ENCODE data around the gene INTS1.

Gene INTS1

GRCh38 chr7:1432411-1433082 lies 71.6 kb downstream of the INTS1 start:
- Mint-ChIP-seq H3K36me3 (ENCODE audit: low read depth) (no peaks in the 10 kb centered on the region), H3K4me3 (no peak overlapping the region), H3K27me3 (peaks cover 9% of the 10 kb centered on the region), H3K9me3 (no peaks in the 10 kb centered on the region), H3K27ac (no peak overlapping the region), H3K4me1 (ENCODE audit: low read depth) (peaks cover 2% of the 10 kb centered on the region)
- DNase-seq: peak; percentile 90

DNA sequence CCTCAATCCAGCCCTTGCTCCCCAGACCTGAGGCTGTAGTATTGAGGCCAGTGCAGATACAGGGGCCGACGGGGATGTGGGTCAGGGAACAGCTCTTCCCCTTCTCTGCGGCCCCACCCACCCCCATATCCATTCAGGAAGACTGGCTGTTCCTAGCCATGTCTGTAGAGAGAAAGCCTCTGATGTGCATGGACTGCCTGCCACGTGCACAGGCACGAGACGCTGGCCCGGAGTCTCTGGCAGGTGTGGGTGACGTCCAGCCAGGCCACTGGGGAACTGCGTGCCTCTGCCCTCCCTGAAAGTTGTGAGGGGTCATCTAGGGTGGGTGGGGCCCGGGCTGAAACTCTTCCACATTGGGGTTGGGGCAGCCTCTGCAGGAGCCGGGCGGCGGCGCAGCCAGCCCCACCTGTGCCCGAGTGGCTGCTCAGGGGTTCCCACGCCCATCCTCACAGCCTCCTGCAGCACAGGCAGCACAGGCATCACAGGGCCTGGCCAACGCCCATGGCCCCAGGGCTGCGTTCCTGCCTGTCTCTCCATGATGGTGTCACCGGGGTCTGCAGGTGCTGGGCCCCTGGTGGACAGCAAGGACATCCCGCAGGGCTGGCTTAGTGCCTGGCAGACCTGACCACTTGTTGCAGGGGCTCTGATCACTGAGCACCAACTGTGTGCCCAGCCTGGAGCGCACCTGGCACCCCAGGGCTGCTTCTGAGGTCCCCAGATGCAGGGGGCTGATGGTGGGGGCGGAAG lies 72.4 kb downstream of the INTS1 start:
- no peaks in the 10 kb centered on the region for H3K9me3 Mint-ChIP-seq

GRCh38 chr7:1431226-1431625 lies 73.0 kb downstream of the INTS1 start:
- Mint-ChIP-seq H3K4me3 (no peak overlapping the region), H3K27ac (no peak overlapping the region), H3K36me3 (ENCODE audit: low read depth) (no peaks in the 10 kb centered on the region), H3K9me3 (no peaks in the 10 kb centered on the region), H3K27me3 (peaks cover 9% of the 10 kb centered on the region), H3K4me1 (ENCODE audit: low read depth) (peaks cover 2% of the 10 kb centered on the region)
- no peak for DNase-seq

More for the DNA sequence above, 72.4 kb downstream of the INTS1 start:
- H3K4me3 Mint-ChIP-seq: no peak overlapping the region
- no peak for DNase-seq
- peaks cover 2% of the 10 kb centered on the region for H3K4me1 Mint-ChIP-seq (ENCODE audit: low read depth)
- no peak overlapping the region for H3K27ac Mint-ChIP-seq
- peaks cover 9% of the 10 kb centered on the region for H3K27me3 Mint-ChIP-seq
- no peaks in the 10 kb centered on the region for H3K36me3 Mint-ChIP-seq (ENCODE audit: low read depth)

DNA sequence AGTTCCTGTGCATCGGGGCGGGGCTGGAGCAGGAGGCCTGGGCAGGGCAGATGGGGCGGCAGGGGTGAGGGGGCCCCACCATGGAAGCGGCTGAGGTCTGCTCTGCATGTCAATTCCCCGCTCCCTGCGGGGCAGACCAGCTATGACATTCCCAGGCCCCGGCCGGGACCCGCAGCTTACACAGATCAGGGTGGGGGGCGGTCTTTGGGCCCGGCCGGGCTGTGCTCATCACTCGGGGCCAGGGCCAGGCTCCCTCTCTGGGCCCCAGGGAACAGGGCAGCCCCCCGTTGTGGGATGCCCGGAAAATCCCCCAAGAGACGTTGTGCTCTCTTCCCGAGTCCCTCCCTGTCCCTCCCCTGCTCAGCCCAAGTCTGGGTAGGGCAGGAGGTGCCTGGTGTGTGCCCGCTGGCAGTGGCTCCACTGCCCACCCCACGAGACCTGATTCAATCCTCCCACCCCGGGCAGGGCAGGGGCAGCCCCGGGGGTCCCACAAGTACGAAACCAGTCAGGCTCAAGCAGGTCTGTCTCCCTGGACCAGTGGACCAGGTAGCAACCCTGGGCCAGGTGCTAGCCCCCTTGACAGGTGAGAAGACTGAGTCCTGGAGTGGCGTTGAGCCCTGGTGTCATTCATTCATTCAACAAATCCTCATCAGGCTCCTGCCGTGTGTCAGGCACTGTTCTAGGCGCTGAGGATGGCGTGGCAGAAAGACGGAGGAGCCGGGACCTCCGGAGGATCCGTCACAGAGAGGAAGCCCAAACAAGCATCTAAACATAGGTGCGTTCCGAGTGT lies 73.9 kb downstream of the INTS1 start:
- no peak overlapping the region for H3K4me3 Mint-ChIP-seq
- no peak overlapping the region for H3K27ac Mint-ChIP-seq
- H3K36me3 Mint-ChIP-seq (ENCODE audit: low read depth): no peaks in the 10 kb centered on the region
- peaks cover 2% of the 10 kb centered on the region for H3K4me1 Mint-ChIP-seq (ENCODE audit: low read depth)
- peaks cover 9% of the 10 kb centered on the region for H3K27me3 Mint-ChIP-seq
- no peaks in the 10 kb centered on the region for H3K9me3 Mint-ChIP-seq
- no peak for DNase-seq

DNA sequence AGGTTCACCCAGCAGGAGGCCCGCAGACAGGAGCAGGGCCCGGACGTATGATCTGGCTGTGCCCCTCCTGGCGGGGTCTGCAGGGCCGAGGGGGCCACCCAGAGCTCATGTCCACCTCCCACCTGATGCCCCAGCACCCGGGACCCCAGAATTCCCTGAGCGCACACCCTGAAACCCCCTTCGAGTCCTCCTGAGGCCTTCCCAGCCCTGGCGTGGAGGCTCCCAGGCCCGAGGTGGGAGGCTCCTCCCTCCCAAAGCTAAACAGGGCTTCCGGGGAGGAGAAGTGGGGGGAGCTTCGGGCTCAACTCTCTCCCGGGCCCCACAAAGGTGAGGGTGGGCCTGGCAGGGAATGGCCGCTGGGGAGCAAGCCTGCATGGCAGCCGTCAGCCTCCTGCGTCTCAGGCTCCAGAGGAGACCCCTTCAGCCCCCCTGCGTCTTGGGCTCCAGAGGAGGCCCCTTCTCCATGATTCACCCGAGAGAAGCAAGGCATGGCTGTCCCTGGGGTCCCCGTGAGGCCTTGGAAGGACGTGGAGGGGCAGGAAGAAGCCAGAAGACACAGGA lies 75.2 kb downstream of the INTS1 start:
- H3K4me1 Mint-ChIP-seq (ENCODE audit: low read depth): peaks cover 2% of the 10 kb centered on the region
- H3K27ac Mint-ChIP-seq: no peak overlapping the region
- no peaks in the 10 kb centered on the region for H3K36me3 Mint-ChIP-seq (ENCODE audit: low read depth)
- peaks cover 9% of the 10 kb centered on the region for H3K27me3 Mint-ChIP-seq
- DNase-seq: no peak
- no peak overlapping the region for H3K4me3 Mint-ChIP-seq
- no peaks in the 10 kb centered on the region for H3K9me3 Mint-ChIP-seq

DNA sequence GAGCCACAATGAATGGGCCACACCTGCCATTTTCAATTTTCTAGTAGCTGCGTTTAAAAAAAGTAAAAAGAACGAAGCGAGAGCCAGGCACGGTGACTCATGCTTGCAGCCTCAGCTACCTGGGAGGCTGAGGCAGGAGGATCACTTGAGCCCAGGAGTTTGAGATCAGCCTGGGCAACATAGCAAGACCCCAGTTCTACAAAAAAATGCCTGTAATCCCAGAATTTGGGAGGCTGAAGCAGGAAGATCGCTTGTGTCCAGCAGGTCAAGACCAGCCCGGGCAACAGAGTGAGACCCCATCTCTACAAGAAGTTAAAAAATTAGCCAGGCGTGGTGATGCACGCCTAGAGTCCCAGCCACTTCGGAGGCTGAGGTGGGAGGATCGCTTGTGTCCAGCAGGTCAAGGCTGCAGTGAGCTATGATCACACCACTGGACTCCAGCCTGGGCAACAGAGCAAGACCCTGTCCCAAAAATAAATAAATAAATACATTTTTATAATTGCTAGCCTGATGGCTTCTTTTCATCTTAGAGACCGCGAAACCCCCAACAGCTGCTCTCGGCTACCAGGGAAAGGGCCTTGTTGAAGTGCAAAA lies 77.0 kb downstream of the INTS1 start:
- no peaks in the 10 kb centered on the region for H3K36me3 Mint-ChIP-seq (ENCODE audit: low read depth)
- peaks cover 14% of the 10 kb centered on the region for H3K27me3 Mint-ChIP-seq
- no peak overlapping the region for H3K27ac Mint-ChIP-seq
- no peak for DNase-seq
- H3K4me1 Mint-ChIP-seq (ENCODE audit: low read depth): no peaks in the 10 kb centered on the region
- H3K9me3 Mint-ChIP-seq: no peaks in the 10 kb centered on the region
- no peak overlapping the region for H3K4me3 Mint-ChIP-seq

- H3K4me1 Mint-ChIP-seq (ENCODE audit: low read depth): no peaks in the 10 kb centered on the region
- DNase-seq: no peak
- H3K9me3 Mint-ChIP-seq: no peaks in the 10 kb centered on the region
- no peaks in the 10 kb centered on the region for H3K36me3 Mint-ChIP-seq (ENCODE audit: low read depth)
- H3K4me3 Mint-ChIP-seq: no peak overlapping the region
- H3K27me3 Mint-ChIP-seq: peaks cover 12% of the 10 kb centered on the region
- no peak overlapping the region for H3K27ac Mint-ChIP-seq
Measured at GRCh38 chr7:1426474-1426873, 77.7 kb downstream of the INTS1 start.

DNA sequence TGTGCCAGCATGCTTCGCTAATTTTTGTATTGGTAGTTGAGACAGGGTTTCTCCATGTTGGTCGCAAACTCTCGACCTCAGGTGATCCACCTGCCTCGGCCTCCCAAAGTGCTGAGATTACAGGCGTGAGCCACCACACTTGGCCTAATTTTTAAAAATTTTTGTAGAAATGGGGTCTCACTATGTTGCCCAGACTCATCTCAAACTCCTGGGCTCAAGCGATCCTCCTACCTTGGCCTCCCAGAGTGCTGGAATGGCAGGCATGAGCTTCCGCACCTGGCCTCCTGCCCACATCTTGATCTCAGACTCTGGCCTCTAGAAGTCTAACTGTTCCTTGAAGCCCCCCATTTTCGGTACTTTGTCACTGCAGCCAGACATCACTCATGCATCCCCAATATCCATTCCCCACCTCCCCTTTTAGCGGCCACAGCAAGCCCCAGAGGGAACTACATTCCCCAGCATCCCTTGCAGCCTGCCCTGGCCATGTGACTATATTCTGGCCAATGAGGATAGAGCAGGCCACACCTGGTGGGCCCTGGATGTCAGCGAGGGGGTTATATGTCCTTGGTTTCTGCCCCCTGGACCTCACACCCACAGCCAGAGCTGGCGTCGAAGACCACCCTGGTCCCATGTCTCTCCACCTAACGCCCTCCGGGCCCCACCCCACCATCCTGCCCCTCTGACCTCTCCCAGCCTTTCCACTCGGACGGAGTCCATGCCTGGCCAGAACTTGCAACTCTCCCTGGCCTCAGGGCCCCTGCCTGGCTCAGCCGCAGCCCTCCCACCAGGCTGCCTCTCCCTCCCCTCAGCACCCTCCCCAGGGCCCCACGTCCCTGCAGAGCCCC lies 78.7 kb downstream of the INTS1 start:
- no peak for DNase-seq

GRCh38 chr7:1424041-1424440 lies 80.1 kb downstream of the INTS1 start:
- no peak for DNase-seq
- no peak overlapping the region for H3K27ac Mint-ChIP-seq
- peaks cover 16% of the 10 kb centered on the region for H3K27me3 Mint-ChIP-seq
- no peaks in the 10 kb centered on the region for H3K36me3 Mint-ChIP-seq (ENCODE audit: low read depth)
- peaks cover 2% of the 10 kb centered on the region for H3K4me1 Mint-ChIP-seq (ENCODE audit: low read depth)
- no peaks in the 10 kb centered on the region for H3K9me3 Mint-ChIP-seq
- no peak overlapping the region for H3K4me3 Mint-ChIP-seq

More for the DNA sequence above, 78.7 kb downstream of the INTS1 start:
- Mint-ChIP-seq H3K4me3 (no peak overlapping the region), H3K9me3 (no peaks in the 10 kb centered on the region), H3K27ac (no peak overlapping the region), H3K27me3 (peaks cover 16% of the 10 kb centered on the region), H3K36me3 (ENCODE audit: low read depth) (no peaks in the 10 kb centered on the region), H3K4me1 (ENCODE audit: low read depth) (no peaks in the 10 kb centered on the region)

- no peaks in the 10 kb centered on the region for H3K9me3 Mint-ChIP-seq
- no peak overlapping the region for H3K4me3 Mint-ChIP-seq
- H3K27me3 Mint-ChIP-seq: peaks cover 16% of the 10 kb centered on the region
- no peaks in the 10 kb centered on the region for H3K36me3 Mint-ChIP-seq (ENCODE audit: low read depth)
- no peak for DNase-seq
- no peak overlapping the region for H3K27ac Mint-ChIP-seq
- H3K4me1 Mint-ChIP-seq (ENCODE audit: low read depth): peaks cover 6% of the 10 kb centered on the region
Measured at GRCh38 chr7:1423264-1423811, 80.9 kb downstream of the INTS1 start.

DNA sequence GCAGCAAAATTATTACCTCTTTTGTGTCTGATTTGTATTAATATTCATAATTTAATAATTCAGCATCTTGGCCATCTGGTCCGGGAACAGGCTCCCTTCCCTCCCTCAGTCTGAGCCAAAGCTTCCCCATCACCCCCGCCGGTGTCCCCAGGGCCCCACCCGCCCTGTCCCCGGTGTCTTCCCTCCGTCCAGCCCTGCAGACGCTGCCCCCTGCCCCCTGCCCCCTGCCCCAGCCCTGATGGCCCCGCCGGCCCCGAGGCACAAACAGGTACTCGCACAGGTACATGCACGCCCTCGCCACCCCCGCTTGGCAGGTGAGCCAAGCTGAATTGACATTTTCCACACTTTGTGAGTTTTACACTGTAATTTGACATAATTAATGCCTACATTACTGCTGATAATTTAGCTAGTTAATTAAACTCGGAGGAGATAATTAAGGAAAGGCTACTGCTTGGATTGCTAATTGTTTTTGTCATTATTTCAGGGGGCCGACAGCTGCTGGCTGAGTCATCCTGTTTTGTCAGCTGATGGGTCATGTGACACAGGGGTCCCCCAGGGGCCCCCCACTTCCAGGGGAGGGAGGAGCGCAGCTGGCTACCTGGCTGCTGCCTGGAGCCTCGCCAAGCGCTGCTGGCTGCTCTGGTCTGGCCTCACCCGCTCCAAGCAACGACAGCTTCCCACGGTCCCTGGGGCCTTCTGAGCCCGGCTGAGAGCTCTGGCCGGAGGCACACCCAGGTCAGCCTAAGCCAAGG lies 81.5 kb downstream of the INTS1 start:
- H3K27ac Mint-ChIP-seq: no peak overlapping the region
- DNase-seq: no peak
- H3K27me3 Mint-ChIP-seq: peaks cover 16% of the 10 kb centered on the region
- peaks cover 12% of the 10 kb centered on the region for H3K4me1 Mint-ChIP-seq (ENCODE audit: low read depth)
- H3K36me3 Mint-ChIP-seq (ENCODE audit: low read depth): no peaks in the 10 kb centered on the region
- H3K4me3 Mint-ChIP-seq: no peak overlapping the region
- H3K9me3 Mint-ChIP-seq: no peaks in the 10 kb centered on the region

GRCh38 chr7:1421946-1422345 lies 82.2 kb downstream of the INTS1 start:
- Mint-ChIP-seq H3K27me3 (peaks cover 16% of the 10 kb centered on the region), H3K9me3 (no peaks in the 10 kb centered on the region), H3K4me3 (no peak overlapping the region), H3K4me1 (ENCODE audit: low read depth) (peaks cover 18% of the 10 kb centered on the region), H3K27ac (no peak overlapping the region), H3K36me3 (ENCODE audit: low read depth) (no peaks in the 10 kb centered on the region)
- no peak for DNase-seq

All from activated T-cell treated with anti-CD3 and anti-CD28 coated beads, Interleukin-2, amount 50 U/mL, for 24 hours (primary cell).